ENCODE data around the gene GPR17. TPM values are rescaled to one million over a fixed set of nuclear protein-coding genes. Genes with fewer than 3 reads are reported as not detected.

Gene GPR17
- total RNA-seq, 1 experiment from 2014 or later: 0.35 TPM

DNA sequence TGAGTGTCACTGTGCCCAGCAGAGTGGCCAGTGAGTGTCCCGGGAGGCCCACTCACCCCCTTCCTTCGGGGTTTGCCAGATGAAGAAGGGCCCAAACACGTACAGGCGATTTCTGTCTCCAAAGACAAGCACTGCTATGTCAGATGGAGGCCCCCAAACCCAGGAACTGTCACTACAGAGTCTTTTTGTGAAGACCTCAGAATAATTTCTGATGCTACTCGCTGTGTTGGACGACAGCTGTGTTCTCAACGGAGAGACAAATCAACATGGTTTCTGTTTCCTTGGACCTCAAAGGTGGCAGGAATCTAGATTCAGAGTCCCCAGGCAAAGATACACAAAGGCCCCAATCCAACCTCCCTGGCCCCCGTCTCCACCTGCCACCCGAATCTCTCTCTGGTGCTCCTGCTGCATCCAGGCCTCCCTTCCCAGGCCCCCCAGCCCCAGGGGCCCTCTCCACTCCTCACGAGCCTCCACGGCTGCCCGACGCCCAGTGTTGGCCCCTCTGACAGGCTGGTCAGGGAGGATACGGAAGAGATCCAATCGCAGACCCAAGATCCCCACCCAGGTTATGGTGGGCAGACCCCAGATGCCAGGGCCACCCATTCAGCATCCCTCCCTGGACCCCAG is 2.4 kb upstream of the GPR17 start:
- Mint-ChIP-seq H3K27me3 (ENCODE audit: low read depth) (peaks cover 2% of the 10 kb centered on the region; the same call in 1 of the 2 replicates), H3K36me3 (ENCODE audit: insufficient read depth in 1 of 3, low read depth in 3 of 3) (no peaks in the 10 kb centered on the region), H3K4me1 (peaks cover 6 to 15% of the 10 kb centered on the region in 2 experiments), H3K27ac (peak overlapping the region in 1 of 3 experiments; percentile 40; a peak in 1 of 7 replicates), H3K9me3 (no peaks in the 10 kb centered on the region), H3K4me3 (no peak overlapping the region)
- Histone ChIP-seq H2BK5ac (ENCODE audit: insufficient read length, low read length) (no peak overlapping the region), H3K56ac (ENCODE audit: insufficient read length, low read depth, low read length) (no peak overlapping the region), H2BK120ac (ENCODE audit: low read depth, low read length, poor library complexity, severe bottlenecking) (no peak overlapping the region), H4K8ac (replicated peaks; ENCODE audit: insufficient read length, low read depth, low read length) (no peak overlapping the region), H3K18ac (ENCODE audit: insufficient read length, low read depth, low read length) (no peak overlapping the region), H3K23ac (ENCODE audit: insufficient read length, low read depth, low read length) (no peak overlapping the region), H3K23me2 (ENCODE audit: insufficient read length, low read depth, low read length, poor library complexity, severe bottlenecking) (no peaks in the 10 kb centered on the region), H3K9ac (ENCODE audit: extremely low read depth, insufficient read length, low read length) (no peak overlapping the region), H3K4me1 (ENCODE audit: insufficient read depth, low read length) (no peaks in the 10 kb centered on the region; the same call in 1 of the 2 replicates), H3K4ac (ENCODE audit: low read depth, low read length) (no peak overlapping the region), H3K27me3 (ENCODE audit: insufficient read depth, low read length) (no peaks in the 10 kb centered on the region), H3K14ac (ENCODE audit: insufficient read depth, low read length) (no peak overlapping the region), H2BK20ac (ENCODE audit: low read depth, low read length, poor library complexity, severe bottlenecking) (no peak overlapping the region), H3K9me3 (ENCODE audit: control insufficient read depth, low read depth, low read length) (no peaks in the 10 kb centered on the region), H3T11ph (ENCODE audit: low read length) (no peak overlapping the region), H2AFZ (ENCODE audit: low read length) (no peak overlapping the region), H2AK5ac (ENCODE audit: insufficient read length, low read length) (no peak overlapping the region), H4K5ac (ENCODE audit: insufficient read length, low read depth, low read length) (no peak overlapping the region), H4K20me1 (ENCODE audit: control insufficient read depth, insufficient read depth, insufficient read length) (no peaks in the 10 kb centered on the region), H3K4me2 (ENCODE audit: insufficient read depth, insufficient read length, low read length) (no peak overlapping the region), H2BK15ac (ENCODE audit: low read depth, low read length) (no peak overlapping the region), H3K79me1 (ENCODE audit: insufficient read depth, low read depth, low read length, poor library complexity, severe bottlenecking) (no peaks in the 10 kb centered on the region), H2BK12ac (ENCODE audit: insufficient read length, low read depth, low read length) (no peak overlapping the region), H3K79me2 (ENCODE audit: insufficient read depth, low read length) (no peaks in the 10 kb centered on the region), H4K91ac (ENCODE audit: insufficient read length, low read depth, low read length) (no peak overlapping the region), H3K27ac (ENCODE audit: insufficient read length, low read depth, low read length) (no peak overlapping the region)
- DNase-seq: no peak
- TF ChIP-seq, protein P1, sequence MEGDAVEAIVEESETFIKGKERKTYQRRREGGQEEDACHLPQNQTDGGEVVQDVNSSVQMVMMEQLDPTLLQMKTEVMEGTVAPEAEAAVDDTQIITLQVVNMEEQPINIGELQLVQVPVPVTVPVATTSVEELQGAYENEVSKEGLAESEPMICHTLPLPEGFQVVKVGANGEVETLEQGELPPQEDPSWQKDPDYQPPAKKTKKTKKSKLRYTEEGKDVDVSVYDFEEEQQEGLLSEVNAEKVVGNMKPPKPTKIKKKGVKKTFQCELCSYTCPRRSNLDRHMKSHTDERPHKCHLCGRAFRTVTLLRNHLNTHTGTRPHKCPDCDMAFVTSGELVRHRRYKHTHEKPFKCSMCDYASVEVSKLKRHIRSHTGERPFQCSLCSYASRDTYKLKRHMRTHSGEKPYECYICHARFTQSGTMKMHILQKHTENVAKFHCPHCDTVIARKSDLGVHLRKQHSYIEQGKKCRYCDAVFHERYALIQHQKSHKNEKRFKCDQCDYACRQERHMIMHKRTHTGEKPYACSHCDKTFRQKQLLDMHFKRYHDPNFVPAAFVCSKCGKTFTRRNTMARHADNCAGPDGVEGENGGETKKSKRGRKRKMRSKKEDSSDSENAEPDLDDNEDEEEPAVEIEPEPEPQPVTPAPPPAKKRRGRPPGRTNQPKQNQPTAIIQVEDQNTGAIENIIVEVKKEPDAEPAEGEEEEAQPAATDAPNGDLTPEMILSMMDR (conservative IDR thresholded peaks at IDR 0.05): no peak
- WGBS (ENCODE audit: extremely low coverage, insufficient read length, low lambda C conversion rate): no CpG with 5 or more reads among the region's 15 CpGs

All from H9 (cell line).